ENCODE data around the gene SLC16A9.
"Not testable (repeated sequence)": the region's sequence is repeated elsewhere in the genome, so short reads cannot be mapped to it uniquely, and the experiment has no call there.

Gene SLC16A9

DNA sequence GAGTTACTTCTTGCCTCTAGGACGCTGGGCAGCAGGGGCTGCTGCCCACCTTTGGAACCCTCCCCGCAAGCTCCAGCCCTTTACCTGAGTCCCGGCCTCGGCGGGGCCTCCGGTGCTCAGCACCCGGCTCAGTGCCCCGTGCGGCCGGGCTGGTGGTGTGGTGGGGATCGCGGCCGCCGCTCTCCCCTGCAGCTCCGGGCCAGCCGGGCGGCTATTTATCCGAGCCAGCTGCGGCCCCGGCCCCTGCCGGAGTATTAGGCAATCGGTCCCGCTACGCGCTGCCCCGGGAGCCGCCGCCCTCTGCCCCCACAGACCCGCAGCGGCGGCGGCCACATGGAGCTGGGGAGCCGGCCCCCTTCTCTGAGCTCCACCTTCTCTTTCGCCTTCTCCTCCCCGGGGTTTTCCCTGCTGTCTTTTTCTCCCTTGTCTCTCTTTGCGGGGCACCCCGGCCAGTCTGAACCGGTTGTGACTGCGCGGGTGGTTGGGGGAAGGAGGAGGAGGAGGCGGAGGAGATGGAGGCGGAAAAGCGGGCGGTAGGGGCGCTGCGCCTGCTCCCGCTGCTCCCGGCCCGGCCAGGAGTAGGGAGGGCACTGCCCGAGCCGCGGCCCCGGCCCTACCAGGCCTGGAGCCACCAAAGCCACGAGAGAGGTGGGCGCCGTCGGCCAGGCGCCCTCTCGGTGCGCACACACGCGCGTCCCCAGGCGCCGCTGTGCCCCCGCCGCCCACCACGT is at the start of gene SLC16A9:
TSS of gene SLC16A9 (minus strand) at position 456 of the 731 bp plus-strand sequence. CDS start 25,559 bp downstream, outside the sequence.
- DNase-seq: no peak

GRCh38 chr10:59757966-59758365 is 48.3 kb upstream of the SLC16A9 start:
- no peak for DNase-seq

GRCh38 chr10:59754951-59755350 is 45.3 kb upstream of the SLC16A9 start:
- DNase-seq: no peak

DNA sequence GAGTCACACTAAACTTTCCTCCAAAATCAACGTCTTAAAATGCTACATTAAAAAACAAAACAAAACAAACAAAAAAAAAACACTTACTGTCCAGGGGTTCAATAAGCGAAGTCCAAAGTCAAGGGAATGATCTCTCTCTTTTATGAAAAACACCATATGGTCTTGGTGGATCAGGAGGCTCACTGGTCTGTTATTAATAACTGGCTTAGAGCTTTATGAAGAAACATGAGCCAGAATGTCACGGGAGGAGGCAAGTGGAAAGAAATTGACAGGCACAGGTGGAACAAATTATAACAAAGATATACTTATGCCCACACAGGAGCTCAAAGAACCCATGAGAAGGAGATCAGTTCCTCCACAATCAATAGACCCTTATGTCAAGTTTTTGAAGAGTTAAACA is 43.6 kb upstream of the SLC16A9 start, which contains the start of gene MRLN:
TSS of gene MRLN (minus strand) at position 189 of the 400 bp plus-strand sequence.
- DNase-seq: no peak

- no peak for DNase-seq
Observed at GRCh38 chr10:59752278-59752940, 42.8 kb upstream of the SLC16A9 start.

DNA sequence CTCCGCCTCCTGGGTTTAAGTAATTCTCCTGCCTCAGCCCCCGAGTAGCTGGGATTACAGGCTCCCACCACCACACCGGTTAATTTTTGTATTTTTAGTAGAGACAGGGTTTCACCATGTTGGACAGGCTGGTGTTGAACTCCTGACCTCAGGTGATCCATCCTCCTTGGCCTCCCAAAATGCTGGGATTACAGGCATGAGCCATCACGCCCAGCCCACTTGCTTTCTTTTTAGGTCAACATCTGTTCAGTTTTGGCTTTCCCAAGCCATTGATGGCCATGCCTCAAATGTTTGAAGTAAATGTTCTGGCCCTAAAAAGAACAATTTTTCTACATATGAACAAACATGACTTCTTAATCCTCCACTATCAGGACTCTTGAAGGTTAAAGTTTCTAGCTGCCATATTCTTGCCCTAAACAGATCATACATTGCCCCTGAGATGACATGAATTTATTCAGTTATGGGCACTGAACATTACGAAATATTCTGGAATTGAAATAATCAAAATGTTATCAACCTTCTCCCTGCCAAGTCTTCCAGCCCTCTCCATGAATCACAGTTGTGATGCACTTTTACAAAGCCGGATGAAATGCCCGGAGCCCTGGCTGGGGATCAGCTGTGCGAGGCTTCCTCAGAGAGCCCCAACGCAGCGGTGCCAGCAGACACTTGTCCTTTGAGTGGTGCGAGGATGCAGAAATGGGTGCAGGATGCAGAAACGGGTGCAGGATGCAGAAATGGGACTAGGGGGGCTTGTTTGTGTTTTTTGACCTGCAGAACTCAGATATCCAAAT is 40.7 kb upstream of the SLC16A9 start:
- DNase-seq: no peak

DNA sequence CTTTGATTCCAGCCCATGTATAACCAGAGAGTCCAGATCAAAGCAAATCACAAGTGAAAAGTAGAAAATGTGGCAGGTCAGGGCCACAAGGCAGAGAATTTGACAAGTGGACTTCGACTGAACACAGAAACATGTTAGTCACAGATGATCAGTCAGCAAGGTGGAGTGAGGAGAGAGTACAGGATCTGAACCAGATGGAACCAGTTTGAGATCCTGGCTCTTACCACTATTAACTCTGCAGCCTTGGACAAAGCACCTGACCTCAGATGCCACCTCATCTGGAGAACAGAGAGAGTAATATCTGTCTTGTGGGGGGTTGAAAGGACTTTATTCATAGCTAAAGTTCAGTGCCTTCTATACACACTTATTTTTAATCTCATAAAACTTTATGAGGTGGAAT is 39.2 kb upstream of the SLC16A9 start:
- no peak for DNase-seq

DNA sequence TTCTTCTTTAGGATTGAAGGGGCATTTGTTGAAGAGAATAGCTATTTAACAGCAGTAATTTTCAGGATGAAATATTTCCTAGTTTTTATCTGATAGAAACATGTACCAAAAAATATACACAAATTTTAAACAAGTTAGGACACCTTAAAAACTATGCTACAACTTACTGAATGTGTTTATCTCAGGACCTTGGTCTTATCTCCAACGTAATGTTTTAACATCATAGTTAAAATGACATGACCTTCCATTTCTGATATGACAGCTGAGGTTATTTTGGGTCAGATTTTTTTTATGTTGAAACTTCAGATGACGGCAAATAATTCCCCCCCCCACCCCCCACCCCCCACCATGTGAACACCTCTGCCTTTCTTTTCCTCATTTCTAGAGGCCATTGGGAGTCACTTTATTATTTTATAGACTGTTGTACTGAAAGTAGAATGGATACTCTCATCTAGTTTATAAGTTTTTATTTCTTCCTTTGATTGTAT is 35.6 kb upstream of the SLC16A9 start:
- DNase-seq: no peak

DNA sequence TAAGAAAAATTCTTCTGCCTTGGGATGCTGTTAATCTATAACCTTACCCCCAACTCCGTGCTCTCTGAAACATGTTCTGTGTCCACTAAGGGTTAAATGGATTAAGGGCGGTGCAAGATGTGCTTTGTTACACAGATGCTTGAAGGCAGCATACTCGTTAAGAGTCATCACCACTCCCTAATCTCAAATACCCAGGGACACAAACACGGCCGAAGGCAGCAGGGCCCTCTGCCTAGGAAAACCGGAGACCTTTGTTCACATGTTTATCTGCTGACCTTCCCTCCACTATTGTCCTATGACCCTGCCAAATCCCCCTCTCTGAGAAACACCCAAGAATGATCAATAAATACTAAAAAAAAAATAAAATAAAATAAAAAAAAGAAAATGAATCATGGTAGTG is 35.1 kb upstream of the SLC16A9 start:
- DNase-seq: not testable (repeated sequence)

DNA sequence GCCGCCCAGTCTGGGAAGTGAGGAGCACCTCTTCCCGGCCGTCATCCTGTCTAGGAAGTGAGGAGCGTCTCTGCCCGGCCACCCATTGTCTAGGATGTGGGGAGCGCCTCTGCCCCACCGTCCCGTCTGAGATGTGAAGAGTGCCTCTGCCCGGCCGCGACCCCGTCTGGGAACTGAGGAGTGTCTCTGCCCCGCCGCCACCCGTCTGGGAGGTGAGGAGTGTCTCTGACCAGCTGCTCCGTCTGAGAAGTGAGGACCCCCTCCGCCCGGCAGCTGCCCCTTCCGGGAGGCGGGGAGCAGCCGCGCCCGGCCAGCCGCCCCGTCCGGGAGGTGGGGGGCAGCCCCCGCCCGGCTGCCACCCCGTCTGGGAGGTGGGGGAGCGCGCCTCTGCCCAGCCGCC is 34.5 kb upstream of the SLC16A9 start:
- not testable (repeated sequence) for DNase-seq

GRCh38 chr10:59741583-59741982 is 31.9 kb upstream of the SLC16A9 start:
- DNase-seq: no peak

DNA sequence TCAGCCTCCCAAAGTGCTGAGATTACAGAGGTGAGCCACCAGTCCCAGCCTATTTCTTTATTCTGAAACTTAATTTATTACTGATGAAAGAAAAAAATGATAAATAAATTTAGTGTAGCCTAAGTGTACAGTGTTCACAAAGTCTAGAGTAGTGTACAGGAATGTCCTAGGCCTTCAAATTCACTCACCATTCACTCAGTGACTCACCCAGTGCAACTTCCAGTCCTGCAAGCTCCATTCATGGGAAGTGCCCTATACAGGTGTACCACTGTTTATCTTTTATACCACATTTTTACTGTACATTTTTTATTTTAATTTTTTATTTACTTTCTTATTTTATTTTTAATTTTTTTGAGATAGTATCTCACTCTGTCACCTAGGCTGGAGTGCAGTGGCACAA is 31.4 kb upstream of the SLC16A9 start:
- DNase-seq: no peak

DNA sequence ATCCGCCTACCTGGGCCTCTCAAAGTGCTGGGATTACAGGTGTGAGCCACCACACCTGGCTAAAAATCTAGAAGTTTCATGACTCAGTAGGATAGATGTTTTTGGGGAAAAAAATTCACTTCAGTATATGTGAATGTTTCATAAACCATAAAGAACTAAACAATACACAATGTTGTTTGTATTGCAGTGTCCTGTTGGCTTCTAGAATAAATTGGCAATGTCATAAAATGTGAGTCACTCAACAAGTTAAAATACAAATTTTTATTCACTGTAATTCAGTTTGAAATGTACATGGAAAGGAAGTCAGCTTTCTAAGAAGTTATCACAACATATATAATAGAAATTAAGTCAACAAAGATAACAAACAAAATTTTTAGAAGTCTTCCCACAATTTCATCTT is 27.1 kb upstream of the SLC16A9 start:
- no peak for DNase-seq

GRCh38 chr10:59735296-59735695 is 25.6 kb upstream of the SLC16A9 start:
- no peak for DNase-seq

DNA sequence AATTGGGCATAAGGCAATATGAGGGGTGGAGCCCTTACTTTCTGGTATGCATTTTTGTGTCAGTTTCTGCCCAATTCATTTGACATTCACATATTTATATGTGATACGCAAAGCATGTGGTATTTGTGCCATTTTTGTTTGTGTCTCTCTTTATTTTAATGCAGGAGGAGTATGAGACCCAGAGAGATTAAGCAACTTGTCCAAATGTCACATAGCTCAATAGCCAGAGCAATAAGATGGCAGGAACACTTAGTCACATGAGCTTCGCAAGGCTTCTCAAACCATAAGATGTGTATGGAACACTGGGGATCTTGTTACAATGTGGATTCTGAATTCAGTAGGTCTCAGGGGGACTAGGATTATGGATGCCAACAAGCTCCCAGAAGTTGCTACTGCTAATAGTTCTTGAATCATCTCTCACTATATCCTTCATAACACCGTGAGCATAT is 24.4 kb upstream of the SLC16A9 start:
- DNase-seq: no peak

- not testable (repeated sequence) for DNase-seq
Observed at GRCh38 chr10:59733321-59734013, 23.8 kb upstream of the SLC16A9 start.

GRCh38 chr10:59732849-59733248 is 23.2 kb upstream of the SLC16A9 start:
- DNase-seq: not testable (repeated sequence)

DNA sequence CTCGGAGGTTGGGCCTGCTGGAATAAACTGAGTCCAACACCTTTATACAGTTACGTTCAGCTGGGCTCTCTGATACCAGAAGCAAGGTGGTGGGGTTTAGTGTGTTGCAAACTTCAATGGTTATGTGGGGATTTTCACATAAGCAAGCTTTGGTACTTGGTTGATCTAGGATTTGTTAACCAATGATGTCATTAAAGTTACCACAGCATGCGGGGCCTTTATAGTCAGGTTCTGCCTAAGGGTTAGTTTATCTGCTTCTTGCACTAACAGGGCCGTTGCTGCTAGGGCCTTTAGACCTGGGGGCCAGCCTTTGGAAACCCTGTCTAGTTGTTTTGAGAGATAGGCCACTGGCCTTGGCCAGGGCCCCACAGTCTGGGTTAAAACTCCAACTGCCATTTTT is 19.5 kb upstream of the SLC16A9 start:
- not testable (repeated sequence) for DNase-seq

- DNase-seq: no peak
Observed at GRCh38 chr10:59724098-59724938, 14.7 kb upstream of the SLC16A9 start.

DNA sequence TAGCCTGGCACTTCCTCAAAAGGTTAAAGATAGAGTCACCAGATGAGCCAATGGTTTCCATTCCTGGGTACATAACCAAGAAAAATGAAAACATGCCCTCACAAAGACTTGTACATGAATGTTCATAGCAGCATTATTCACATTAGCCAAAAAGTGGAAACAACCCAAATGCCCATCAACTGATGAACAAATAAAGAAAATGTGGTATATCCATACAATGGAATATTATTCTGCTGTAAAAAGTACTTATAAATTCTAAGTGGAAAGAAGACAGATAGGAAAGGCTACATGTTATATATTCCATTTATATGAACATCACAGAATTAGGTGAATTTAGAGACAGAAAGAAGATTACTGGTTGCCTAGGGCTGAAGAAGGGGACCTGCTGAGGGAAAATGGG is 10.7 kb upstream of the SLC16A9 start:
- no peak for DNase-seq

GRCh38 chr10:59719374-59719773 is 9.7 kb upstream of the SLC16A9 start:
- no peak for DNase-seq

DNA sequence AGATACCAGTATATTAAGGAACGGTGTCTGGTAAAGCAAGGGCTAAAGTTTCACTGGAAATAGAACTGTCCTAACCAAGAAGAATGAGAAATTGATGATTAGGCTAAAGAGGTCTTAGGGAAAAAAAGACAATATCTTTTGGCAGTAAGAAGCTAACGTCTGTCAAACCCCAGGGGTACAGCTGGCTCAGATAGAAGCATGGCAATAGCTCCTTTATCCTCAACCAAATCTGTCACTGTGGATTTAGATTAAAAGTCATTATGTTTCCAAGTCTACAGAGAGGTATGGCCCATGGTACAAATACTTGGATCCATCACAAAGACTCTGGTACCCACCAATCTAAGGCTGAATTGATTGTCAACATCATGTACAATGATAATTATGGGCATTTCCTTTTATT is 8.6 kb upstream of the SLC16A9 start:
- no peak for DNase-seq
